ENCODE measurements around the gene A4GNT.

The A4GNT gene

DNA sequence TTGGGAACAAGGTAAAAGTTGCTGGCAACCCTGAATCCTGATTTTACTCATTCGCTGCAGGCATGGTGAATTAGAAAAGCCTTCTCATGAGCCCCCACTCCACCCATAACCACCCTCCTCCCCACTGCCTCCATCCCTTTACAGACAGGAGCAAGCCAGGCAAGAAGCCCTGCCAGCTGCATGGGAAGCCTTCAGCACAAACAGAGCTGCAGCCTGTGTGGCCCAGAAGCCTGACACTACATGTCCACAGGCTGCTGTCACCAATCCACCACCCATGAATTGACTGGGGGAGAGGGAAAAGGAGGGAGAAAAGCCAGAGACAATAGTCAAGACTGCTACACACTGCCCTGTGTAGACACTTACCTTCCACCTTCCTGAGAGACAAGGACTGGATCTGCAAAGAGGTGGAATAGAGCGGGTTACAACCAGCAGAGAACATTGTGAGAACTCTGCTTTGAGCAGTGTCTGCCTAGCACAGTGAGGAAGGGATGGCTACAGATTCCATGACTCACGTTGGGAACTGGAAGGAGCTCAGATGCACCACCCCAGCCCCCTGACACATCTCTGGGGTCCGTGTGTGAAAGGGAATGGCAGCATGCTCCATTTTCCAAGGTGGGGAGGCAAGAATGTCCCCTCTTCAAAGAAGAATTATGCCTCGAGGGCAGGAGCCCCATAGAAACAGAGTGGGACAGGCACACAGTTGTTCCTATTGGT lies 50.7 kb downstream of the A4GNT start:
- H3K4me1 ChIP-seq (ENCODE audit: control insufficient read depth in 2 of 2, insufficient read depth in 2 of 2, low read length in 2 of 2), result peaks cover 0 to 3% of the 10 kb centered on the region in 2 donors
- H3K36me3 ChIP-seq (ENCODE audit: control insufficient read depth in 2 of 2, insufficient read depth in 2 of 2, low read length in 2 of 2), result peaks cover 3% of the 10 kb centered on the region in 2 donors
- no peak overlapping the region for H3K4me3 ChIP-seq (ENCODE audit: low read length in 2 of 2)
- H3K27ac ChIP-seq (ENCODE audit: low read depth in 2 of 2, low read length in 2 of 2), result peak overlapping the region in 1 of 2 donors; percentile 31
- H3K9me3 ChIP-seq (ENCODE audit: control insufficient read depth in 2 of 2, low read length in 2 of 2), result no peaks in the 10 kb centered on the region
- no peak overlapping the region for H3K9ac ChIP-seq (ENCODE audit: low read depth in 1 of 2, low read length in 2 of 2)
- no peaks in the 10 kb centered on the region for H3K27me3 ChIP-seq (ENCODE audit: control insufficient read depth in 2 of 2, insufficient read depth in 2 of 2, low read length in 2 of 2)

GRCh38 chr3:138079901-138080300 lies 52.3 kb downstream of the A4GNT start:
- H3K36me3 ChIP-seq (ENCODE audit: control insufficient read depth in 2 of 2, insufficient read depth in 2 of 2, low read length in 2 of 2), result peaks cover 0 to 3% of the 10 kb centered on the region in 2 donors

DNA sequence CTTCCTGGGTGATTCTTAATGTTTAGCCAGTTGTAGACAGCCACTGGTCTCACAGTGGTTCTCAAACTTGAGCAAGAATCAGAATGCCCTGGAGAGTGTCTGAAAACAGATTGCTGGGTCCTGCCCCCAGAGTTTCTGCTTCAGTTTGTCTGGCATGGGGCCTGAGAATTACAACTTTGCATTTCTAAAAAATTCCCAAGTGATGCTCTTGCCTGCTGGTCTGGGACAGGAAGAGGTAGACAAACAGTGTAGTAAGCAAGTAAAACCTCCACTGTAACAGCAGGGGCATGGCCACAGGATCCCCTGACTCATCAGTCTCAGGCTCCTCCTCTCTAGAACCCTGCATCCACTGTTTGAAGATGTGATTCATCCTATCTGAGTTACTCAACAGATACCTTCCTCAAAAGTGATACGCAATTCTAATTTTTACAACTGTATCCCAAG lies 53.3 kb downstream of the A4GNT start:
- Histone ChIP-seq H3K4me3 (ENCODE audit: low read length in 2 of 2) (no peak overlapping the region), H3K9ac (ENCODE audit: low read depth in 1 of 2, low read length in 2 of 2) (no peak overlapping the region), H3K36me3 (ENCODE audit: control insufficient read depth in 2 of 2, insufficient read depth in 2 of 2, low read length in 2 of 2) (no peaks in the 10 kb centered on the region), H3K9me3 (ENCODE audit: control insufficient read depth in 2 of 2, low read length in 2 of 2) (no peaks in the 10 kb centered on the region), H3K4me1 (ENCODE audit: control insufficient read depth in 2 of 2, insufficient read depth in 2 of 2, low read length in 2 of 2) (peaks cover 0 to 3% of the 10 kb centered on the region in 2 donors), H3K27me3 (ENCODE audit: control insufficient read depth in 2 of 2, insufficient read depth in 2 of 2, low read length in 2 of 2) (no peaks in the 10 kb centered on the region), H3K27ac (ENCODE audit: low read depth in 2 of 2, low read length in 2 of 2) (no peak overlapping the region)

More at GRCh38 chr3:138079901-138080300, 52.3 kb downstream of the A4GNT start:
- no peaks in the 10 kb centered on the region for H3K9me3 ChIP-seq (ENCODE audit: control insufficient read depth in 2 of 2, low read length in 2 of 2)
- H3K27ac ChIP-seq (ENCODE audit: low read depth in 2 of 2, low read length in 2 of 2), result no peak overlapping the region
- H3K27me3 ChIP-seq (ENCODE audit: control insufficient read depth in 2 of 2, insufficient read depth in 2 of 2, low read length in 2 of 2), result no peaks in the 10 kb centered on the region
- no peak overlapping the region for H3K4me3 ChIP-seq (ENCODE audit: low read length in 2 of 2)
- H3K9ac ChIP-seq (ENCODE audit: low read depth in 1 of 2, low read length in 2 of 2), result no peak overlapping the region
- peaks cover 0 to 3% of the 10 kb centered on the region in 2 donors for H3K4me1 ChIP-seq (ENCODE audit: control insufficient read depth in 2 of 2, insufficient read depth in 2 of 2, low read length in 2 of 2)

DNA sequence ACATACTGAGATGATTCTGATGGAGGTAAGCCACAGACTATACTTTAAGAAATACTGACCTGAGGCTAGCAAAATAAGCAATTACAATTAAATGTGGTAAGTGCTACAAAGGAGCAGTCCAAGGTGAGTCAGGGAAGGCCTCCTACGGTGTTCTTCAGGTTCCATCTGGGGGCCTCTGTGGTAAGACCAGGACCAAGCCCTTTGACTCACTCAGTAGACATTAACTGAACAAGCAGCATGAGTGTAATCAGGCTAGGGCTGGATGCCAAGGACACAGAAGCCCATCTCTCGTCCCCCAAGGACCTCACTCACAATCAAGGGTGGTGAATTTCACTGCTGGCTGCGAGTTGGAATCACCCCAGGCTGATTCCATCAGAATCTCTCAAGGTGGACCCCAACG lies 54.1 kb downstream of the A4GNT start:
- Histone ChIP-seq H3K9me3 (ENCODE audit: control insufficient read depth in 2 of 2, low read length in 2 of 2) (no peaks in the 10 kb centered on the region), H3K36me3 (ENCODE audit: control insufficient read depth in 2 of 2, insufficient read depth in 2 of 2, low read length in 2 of 2) (no peaks in the 10 kb centered on the region), H3K27ac (ENCODE audit: low read depth in 2 of 2, low read length in 2 of 2) (no peak overlapping the region), H3K4me1 (ENCODE audit: control insufficient read depth in 2 of 2, insufficient read depth in 2 of 2, low read length in 2 of 2) (peaks cover 0 to 3% of the 10 kb centered on the region in 2 donors), H3K27me3 (ENCODE audit: control insufficient read depth in 2 of 2, insufficient read depth in 2 of 2, low read length in 2 of 2) (no peaks in the 10 kb centered on the region), H3K4me3 (ENCODE audit: low read length in 2 of 2) (no peak overlapping the region), H3K9ac (ENCODE audit: low read depth in 1 of 2, low read length in 2 of 2) (no peak overlapping the region)

Measured in mucosa of rectum (tissue), 2 donors.